Activated CD4-positive, CD25-positive, alpha-beta regulatory T cell (primary cell): ENCODE data around the gene CCNI2.

Source experiments
- DNase-seq, 4 experiments: peaks; one replicate each; lab custom pipeline; 2025; lab: John Stamatoyannopoulos, UW

Gene CCNI2

DNA sequence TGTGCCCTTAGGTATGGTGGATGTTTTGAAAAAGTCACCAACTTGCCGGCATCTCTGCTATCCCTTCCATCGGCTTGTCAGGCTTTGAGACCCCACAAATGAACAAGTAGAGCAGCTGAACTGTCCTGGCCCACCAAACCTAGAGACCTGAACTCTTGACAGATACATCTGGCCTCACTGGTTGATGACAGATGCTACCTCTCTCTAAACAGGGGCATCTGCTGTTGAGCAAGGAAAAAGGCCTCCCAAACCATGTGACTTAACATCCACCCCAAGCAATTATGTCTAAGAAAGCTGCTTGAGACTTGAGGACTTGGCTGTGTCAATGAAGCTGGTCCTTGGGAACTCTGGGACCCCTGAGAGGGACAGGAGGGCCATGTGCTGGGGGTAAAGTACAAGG, 2.3 kb downstream of the CCNI2 start:
- no peak for DNase-seq

DNA sequence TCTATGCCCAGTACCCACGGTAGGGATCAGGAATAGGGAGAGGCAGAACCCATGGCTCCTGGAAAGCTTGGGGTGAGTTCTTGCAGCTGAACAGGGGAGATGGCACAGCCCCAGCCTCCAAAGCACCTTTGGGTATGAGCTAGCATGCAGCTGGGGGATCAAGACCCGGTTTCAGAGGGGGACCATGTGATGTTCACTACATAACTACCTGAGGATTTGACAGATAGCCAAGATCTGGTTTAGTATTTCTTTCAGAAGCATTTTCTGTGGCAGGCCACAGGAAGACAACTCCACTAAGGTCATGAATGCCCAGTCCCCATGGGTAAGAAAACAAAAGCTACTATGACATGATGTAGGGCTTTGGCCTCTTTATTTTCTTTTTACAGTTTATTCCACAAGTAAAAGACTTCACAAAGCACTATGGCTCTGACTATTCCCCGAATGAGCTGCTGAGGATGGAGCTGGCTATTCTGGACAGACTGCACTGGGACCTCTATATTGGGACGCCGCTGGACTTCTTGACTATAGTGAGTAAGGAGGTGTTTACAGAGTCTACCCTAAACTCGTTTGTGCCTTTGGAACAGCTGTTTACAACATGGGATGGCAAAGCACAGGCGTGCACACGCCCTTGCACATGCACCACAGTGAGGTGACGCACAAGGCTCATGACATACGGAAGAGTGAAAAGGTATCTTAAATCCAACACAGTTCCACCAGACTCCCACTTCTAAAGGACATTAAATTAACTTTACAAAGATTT, 3.4 kb downstream of the CCNI2 start:
- no peak for DNase-seq

DNA sequence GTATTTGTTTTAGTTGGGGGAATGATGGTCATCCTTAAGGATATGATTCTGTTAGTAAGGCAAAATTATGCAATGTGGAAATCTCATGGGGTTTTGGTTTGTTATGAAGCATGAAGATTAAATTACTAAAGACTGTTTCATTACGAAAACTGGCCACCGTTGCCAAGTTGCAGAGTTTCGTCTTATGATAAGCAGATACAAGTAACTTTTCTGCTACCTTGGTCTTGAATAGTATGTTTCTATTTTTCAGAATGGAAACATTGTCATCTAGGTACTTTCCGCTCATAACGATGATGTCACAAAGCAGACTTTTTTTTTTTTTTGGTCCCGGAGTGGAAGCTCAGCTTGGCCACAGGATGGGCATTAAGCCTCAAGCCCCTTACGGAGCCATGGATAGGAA, 4.2 kb downstream of the CCNI2 start:
- peak in 1 of 4 experiments; percentile 6 for DNase-seq

DNA sequence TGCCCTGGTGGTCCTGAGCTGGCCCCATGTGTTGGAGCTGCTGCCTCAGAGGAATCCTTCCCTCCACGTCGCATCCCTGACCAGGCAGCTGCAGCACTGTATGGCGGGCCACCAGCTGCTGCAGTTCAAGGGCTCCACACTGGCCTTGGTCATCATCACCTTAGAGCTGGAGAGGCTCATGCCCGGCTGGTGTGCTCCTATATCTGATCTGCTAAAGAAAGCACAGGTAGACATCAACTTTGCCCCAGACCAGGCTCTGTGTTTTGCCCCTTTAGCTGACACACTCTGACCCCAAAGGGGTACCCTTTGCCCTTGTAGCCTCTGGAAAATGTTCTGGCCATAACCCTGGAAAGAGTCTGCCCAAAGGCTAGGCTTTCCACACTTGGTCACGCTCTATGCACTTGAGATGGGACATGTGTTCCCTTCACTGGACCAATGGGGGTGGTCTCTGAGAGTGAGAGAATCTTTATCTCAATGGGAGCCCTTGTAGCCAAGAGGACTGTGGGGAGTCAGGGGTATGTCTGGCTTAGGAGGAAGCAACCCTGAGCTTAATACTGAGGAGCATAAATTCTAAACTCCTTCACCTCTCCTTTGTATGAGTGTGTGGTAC, 4.8 kb downstream of the CCNI2 start:
- no peak for DNase-seq

DNA sequence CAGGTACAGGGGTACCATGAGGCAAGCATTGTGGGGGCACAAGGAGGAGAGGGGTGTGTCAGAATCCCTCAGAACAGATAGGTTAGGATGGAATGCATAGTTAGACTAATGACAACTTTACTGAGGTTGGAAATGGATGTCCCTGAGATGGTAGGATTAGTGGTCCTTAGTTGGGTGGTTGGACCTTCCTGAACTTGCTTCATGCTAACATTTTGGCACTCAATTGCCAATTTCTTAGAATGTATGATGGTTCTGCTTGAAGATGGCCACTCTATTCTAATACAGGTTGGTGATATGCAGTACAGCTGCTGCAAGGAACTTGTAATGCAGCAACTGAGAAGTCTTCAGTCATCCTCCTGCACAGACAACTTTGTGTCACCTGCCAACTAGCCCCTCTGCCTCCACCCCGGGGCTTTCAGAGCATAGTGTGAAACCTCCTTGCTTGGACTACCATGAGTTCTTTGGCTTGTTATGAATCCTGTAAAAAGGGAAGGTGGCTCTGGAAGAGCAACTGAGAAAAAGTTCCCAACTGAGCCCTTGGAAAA, 5.4 kb downstream of the CCNI2 start:
- no peak for DNase-seq

DNA sequence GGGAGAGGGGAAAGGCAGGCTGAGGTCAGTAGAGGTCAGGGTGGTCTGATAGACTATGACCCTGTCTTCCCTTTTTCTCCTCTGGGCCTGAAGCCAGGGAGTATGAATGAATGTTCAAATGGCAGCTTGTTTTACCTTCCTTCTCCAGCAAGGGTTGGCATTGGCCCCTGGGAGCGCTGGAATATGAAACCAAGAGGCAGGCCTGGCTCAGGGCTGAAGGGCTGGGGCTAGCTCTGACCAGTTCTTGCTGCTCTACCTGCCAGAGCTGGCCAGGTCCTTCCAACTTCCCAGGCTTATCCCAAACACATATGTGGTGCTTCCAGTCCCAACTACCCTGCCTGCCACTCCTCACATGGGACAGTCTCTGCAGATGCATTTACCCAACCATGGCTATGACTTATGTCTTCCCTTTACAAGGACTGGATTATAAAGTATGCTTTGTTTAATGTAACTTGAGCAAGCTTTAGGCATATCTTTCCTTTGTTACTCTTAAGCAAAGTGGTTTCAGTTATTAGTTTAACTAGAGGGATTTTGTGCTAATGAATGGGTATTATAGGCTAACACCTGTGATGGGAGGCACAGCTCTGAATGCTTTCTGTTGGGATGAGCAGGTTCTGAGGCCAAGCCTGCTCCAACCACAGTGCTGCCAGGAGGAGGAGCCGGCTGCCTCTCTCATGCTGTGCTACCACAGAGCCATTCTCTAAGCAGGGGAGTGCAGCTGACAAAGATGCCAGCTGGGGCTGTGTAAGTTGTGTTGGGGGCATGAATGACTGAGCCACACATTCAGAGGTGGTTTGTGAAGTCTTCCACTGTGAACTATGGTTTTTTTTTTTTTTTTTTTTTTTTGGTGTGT, 6.1 kb downstream of the CCNI2 start:
- DNase-seq = no peak

DNA sequence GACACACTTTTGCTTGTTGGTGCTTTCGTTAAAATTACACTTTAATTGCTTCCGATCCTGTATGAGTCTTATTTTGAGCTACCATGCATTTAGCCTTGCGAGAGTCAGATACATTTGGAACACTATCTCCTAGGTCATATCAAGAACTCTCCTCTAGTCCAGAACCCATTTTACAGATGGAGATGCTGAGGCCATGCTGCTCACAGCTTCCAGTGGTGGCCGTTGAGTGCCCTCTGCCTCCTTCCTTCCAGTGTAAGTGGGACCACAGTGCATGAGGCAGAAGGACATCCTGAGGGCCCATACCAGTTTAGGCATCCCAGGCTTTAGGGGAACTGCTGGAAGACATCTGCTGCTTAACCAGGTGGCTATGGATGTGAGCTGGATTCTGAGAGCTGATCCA, 6.9 kb downstream of the CCNI2 start:
- no peak for DNase-seq

DNA sequence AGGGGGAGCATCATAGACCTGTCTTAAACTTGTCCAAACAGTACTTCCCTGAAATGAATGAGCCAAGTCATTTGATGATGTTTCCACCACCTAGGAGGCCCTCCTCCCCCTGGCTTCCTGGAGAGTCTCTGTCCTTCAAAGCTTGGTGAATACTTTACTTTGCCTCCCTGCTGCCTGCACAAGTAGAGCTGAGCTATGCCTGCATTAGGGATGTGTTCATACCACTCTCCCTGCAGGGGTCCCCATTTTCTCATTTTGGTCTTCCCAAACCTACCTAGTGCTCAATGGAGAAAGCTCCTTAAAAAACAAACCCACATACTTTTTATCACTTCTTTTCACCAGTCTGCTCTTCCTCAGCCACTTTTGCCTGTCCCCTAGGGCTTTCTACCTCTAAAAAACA, 7.7 kb downstream of the CCNI2 start:
- DNase-seq = no peak

DNA sequence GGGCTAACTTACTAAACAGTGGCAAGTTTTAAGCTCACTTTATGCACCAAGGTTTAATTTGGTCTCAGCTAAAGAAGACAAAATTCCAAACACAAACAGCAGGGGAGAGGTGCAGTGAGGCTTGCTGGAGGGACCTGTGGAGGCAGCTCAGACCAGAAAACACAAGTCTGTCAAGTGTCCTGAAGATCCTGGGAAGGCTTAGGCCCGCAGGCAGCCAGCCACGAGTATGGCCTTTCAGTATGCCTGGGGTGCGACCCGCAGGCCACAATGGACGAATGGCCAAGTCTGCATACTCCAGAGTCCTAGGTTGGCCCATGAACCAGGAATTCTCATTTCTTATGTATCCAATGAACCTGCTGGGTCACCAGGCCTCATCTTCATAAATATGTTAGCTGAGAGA, 9.3 kb downstream of the CCNI2 start:
- DNase-seq = no peak

DNA sequence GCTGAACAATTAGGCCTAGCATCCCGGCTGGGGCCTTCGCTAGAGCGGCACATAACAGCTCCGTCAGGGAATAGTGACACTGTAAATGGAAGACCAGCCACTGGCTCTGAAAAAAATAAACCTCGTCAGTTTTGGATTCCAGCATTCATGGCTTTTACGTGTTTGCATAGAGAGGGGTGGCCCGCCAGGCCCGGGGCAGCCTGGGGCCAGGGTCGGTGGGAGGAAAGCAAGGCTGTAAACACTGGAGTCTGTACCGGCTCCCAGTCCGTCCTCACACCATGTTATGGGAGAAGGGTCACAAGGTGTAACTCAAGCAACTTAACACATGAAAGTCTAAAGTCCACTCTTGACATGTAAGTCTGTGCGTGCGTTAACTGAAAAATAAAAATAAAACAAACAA, 11.2 kb downstream of the CCNI2 start:
- DNase-seq = no peak

DNA sequence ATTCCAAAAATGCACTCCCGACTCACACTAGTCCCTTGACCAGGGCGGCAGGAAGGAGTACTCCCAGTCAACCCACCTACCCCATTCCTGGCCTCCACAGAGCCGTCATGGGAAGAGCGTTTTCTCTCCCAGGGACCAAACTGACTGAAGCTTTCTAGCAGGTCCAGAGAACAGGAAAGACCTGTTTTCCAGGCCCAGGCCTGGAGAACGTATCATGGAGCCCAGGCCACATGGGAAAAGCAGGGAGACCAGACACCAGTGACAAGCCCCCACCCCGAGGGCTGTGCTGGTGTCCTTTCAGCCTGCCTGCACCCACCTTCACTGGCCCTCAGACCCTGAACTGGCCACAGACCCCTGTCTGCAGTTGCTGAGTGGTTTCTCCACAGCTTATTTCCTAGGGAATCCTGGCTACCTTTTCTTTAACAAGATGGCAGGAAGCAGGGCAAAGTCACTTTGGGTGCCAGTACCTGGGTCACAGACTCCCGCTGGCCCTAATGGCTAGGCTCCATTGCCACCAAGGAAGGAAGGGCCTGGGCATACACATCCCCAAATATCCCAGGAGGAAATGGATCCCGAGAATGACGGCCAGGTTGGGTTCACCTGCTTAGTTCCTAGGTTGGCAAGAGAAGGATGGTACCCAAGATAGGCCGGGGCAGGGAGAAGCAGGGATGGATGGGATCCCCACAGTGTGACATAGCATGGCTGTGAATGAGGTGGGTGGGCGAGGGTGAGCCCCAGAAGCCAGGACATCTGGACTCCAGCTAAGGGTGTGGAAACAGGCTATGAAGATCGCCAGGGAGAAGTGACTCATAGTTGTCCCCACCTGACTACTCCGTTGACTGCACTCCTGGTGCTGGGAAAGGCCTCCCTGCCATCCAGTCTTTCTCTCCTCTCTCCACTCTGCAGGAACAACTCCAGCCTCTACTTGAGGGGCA, 12.2 kb downstream of the CCNI2 start:
- DNase-seq = no peak

DNA sequence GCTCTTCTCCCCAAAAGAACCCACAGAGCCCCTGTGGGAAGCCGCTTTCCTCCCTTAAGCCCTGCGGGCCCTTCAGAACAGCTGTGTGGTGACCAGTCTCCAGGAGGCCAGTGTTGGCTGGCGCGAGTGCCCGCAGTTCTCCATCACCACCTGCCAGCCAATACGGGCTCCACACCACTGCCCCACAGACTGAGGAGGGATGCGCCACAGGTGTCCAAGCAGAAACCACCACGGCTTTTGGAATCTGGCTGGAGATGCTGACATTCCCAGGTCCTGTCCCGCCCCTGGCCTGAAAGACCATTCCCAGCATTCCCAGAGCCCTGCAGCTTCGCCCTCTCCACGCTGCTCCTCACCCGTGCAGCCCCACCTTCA, 12.8 kb downstream of the CCNI2 start:
- DNase-seq = no peak

DNA sequence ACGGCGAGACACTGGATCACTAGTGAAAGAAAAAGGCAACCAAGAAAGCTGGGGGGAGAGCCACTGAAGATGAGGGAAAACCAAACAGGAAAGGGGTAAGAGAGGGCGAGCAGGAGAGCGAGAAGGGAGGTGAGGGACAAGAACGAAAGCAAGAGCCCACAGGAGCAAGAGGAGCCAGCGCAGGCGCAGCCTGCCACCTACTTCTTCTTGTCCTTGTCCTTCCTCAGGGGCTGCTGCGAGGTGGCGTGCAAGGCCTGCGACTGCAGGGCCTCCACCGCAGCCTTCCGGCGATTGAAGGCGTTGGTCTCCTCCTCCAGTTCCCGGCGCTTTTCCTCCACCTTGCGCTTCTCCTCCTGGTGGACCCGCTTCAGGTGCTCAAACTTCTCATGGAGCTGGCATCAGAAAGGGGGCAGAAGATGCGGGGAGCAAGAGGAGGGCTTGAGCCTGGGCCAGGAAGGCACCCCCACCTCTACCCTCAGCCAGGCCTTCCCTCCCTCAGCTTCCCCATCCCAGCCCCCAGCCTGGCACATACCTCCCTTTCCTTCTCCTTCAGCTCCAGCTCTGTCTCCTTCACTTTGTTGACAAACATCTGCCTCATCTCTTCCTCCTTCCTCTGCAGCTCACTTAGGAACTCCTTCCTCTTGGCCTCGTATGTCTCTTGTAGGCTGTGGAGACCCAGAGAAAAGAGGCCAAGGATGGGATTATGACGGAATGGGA, 13.5 kb downstream of the CCNI2 start:
- DNase-seq = no peak

DNA sequence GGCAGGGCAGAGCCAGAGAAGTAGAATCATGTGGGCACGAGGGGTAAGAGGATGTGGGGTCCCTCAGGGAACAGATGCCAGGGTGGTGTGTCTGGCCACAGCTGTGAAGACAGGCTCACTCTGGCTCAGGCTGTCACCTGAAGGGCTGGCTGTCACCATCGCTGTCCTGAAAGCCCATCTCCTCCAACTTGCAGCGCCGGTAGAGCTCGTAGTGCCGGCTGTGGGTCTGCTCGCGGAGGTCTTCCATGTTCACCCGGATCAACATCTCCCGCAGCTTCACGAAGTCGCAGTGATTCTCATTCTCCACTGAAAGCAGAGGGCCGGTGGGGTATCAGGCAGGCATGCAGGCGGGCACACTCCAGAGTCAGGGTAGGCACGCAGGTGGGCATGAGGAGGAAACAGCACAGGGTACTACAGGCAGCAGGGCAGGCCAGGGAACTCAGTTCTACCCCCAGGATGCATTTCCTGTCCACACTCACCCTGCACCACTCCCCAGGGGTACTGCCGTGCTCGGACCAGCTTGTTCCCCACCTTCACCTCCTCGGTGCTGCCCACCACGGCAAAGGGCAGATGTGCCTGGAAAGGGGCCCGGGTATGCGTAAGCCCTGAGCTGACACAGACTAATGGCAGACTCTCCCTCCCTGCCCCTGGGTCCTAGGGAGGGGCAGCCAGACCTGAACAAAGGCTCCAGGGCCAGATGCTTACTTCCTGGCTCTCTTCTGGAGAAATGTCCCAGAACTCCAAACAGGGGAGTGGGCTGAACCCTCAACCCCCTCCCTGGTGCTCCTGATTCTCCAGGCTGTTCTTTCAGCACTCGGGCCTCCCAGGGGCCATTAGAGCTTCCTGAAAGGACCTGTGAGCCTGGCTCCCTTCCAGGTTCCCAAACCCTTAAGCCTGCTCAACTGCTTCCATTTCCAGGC, 14.4 kb downstream of the CCNI2 start:
- no peak for DNase-seq

DNA sequence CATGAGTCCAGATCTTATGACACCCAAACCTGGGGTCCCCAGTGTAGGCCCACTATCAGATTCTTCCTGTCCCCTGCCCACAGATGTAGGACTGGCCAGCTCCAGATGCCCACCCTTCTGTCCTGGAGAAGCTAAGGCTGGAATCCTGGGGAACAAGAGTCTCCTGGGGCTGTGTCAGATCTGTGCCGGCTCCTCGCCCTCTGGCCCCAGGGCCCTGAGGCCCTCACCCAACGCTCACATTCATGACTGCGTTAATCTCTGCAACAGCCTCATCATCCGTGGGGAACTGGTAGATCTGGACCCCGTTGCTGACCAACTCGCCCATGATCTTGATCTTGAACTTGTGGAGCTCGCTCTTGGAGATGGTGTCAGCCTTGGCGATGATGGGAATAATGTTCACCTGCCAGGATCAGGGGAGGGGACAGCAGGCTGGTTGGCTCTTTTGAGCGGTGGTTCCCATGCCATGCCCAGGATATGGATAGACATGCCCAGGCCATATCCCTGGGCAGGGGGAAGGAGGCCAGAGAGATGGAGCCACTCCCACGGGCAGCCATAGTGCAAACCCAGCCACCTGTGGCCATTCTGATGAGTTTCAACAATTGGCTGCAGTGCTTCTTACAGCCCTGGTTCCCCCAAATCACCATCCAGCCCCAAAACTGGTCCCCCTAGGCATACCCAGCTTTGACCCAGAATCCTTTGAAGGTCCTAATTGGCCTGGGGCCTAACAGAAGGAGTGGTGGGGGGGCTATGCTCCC, 15.2 kb downstream of the CCNI2 start:
- no peak for DNase-seq

DNA sequence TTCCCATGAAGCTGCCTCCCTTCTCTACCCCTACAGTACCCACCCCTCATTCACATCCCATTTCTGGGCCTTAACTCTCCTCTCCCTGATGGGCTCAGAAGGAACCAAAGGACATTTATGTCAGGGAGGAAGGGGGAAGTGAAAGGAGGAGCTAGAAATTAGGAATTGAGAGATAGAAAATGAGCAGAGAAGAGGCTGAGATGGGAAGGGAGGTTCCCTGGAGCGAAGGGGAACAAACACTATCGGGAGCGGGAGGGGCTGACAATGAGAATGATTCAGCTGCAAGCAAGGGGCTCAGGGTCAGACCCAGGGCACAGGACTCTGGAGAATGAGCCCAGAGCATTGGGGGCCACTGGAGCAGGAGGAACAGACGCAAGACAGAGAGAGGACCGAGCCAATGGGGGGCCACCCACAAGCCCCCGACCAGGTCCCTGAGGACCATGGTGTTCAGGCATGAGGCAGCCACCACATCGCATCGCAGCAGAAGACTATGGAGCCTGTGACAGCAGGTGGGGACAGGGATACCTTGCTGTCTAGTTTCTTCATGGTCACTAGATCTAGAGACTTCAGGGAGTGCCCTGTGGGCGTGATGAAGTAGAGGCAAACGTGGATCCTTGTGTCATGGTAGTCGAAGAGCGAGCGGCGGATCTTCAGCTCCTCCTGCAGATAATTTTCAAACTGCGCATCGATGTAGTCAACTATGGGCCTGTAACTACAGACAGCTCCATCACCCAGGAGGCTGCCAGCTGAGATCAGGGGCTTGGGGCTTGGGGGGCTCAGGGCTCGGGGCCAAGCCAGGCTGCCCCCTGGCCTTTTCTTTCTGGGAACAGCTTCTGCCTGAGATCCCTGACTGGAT, 16.2 kb downstream of the CCNI2 start:
- no peak for DNase-seq

DNA sequence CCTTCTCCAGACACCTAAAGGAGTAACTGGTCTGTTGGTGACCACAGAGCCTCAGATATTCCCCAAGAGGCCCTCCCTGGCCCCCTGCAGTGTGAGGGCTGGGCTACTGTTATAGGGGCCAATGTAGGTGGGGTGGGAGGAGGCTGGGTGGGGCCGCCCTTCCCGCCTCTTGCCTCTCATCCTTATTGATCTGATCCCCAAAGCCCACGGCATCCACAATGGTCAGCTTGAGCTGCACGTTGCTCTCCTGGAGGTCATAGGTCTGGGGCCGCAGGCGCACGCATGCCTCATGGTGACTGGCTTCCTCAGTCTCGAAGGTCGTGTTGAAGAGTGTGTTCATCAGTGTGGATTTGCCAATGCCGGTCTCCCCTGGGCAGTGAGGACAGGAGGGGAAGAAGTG, 16.8 kb downstream of the CCNI2 start:
- DNase-seq = no peak

DNA sequence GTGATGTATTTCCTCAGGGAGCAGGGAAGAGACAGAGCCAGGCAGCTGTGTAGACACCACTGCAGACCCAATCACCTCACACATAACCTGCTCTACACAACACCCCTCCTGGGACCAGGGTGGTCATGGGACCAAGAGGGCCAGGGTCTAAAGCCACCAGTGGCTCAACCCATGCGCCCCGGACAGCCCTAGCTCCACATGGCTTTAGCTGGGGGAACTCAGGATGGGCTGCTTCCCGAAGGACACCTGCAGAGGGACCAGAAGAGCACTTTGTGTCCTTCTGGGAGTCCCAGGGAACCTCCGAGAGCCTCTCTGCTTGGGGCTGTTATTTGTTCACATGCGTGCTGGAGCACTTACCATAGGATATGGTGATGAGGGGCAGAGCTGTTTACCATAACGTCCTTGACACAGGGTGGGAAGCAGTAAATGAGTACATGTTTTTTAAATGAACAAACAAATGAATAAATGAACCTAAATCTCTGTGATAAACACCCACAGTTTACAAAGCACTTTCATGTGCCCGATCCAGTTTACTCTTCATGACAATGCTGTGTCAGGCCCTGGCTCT, 17.5 kb downstream of the CCNI2 start:
- no peak for DNase-seq
